OCI-LY1 (cell line): ENCODE measurements around the gene TNFAIP8.

Experiments
- CTCF ChIP-seq: fragments of 200-600 bp; sonication (generic), shearing (Covaris generic); IDR thresholded peaks from 2 replicates; pipeline ENCODE4 v1.5.1; 2017; ENCODE audit warnings: mild to moderate bottlenecking, antibody characterized with exemption, low read length, moderate library complexity, mixed read lengths
- EZH2 ChIP-seq: fragments of 200-600 bp; sonication (generic), shearing (Covaris generic); IDR thresholded peaks from 2 replicates; pipeline ENCODE4 v1.8.0; 2017; ENCODE audit warnings: borderline replicate concordance, mixed run types, mild to moderate bottlenecking, antibody characterized with exemption, low read length, moderate library complexity, mixed read lengths

- TF ChIP-seq EZH2: no peak
- TF ChIP-seq CTCF: no peak
These were observed 34.6 kb downstream of the TNFAIP8 start for GRCh38 chr5:119390404-119390803.
